CD14-positive monocyte (primary cell): ENCODE data around the gene HNF1B. TPM values are rescaled to one million over a fixed set of nuclear protein-coding genes. Genes with fewer than 3 reads are reported as not detected.
A peak's percentile ranks its signal among the peaks of the same experiment; 100 is the strongest.

Source experiments
- DNase-seq, 3 donors: peaks; one replicate each; pipeline ENCODE4 v3.0.0-alpha.2; 2011 to 2022
- H2AFZ ChIP-seq: 2 replicates; pipeline ENCODE4 v1.6.0; 2012; ENCODE audit warnings: mild to moderate bottlenecking, low read depth, low read length, inconsistent platforms; ENCODE audit not compliant: insufficient read depth, poor library complexity, severe bottlenecking
- H3K27ac ChIP-seq, 2 donors: 1 replicate in 1 of 2; 2 replicates in 1 of 2; pipeline ENCODE4 v1.5.1; 2012 to 2013; ENCODE audit warnings: low read length in 2 of 2, control low read depth in 1 of 2, inconsistent platforms in 1 of 2, low read depth in 1 of 2, mild to moderate bottlenecking in 1 of 2
- H3K27me3 ChIP-seq, 2 donors: one replicate each; pipeline versions ENCODE4 v1.6.0 to v1.6.1; 2011 to 2013; ENCODE audit warnings: low read length in 2 of 2; ENCODE audit not compliant: control insufficient read depth in 2 of 2, insufficient read depth in 2 of 2
- H3K36me3 ChIP-seq, 2 donors: replicated peaks in 1 of 2; 1 replicate in 1 of 2; 2 replicates in 1 of 2; pipeline versions ENCODE4 v1.5.1 to v1.6.1; 2012 to 2013; ENCODE audit warnings: low read length in 2 of 2, control low read depth in 1 of 2, inconsistent platforms in 1 of 2, mild to moderate bottlenecking in 1 of 2; ENCODE audit not compliant: insufficient read depth in 2 of 2, control insufficient read depth in 1 of 2
- H3K4me1 ChIP-seq, 2 donors: 1 replicate in 1 of 2; 2 replicates in 1 of 2; pipeline versions ENCODE4 v1.5.1 to v1.6.1; 2012 to 2013; ENCODE audit warnings: low read length in 2 of 2, control low read depth in 1 of 2, inconsistent platforms in 1 of 2, mild to moderate bottlenecking in 1 of 2, moderate library complexity in 1 of 2; ENCODE audit not compliant: insufficient read depth in 2 of 2, control insufficient read depth in 1 of 2
- H3K4me2 ChIP-seq: replicated peaks from 2 replicates; pipeline ENCODE3; 2012; ENCODE audit warnings: low read length, moderate library complexity, mild to moderate bottlenecking; ENCODE audit not compliant: poor library complexity, severe bottlenecking; ENCODE audit errors: extremely low read depth
- H3K4me3 ChIP-seq, 3 experiments: fragments of 200-600 bp in 1 of 3; sonication (generic) in 1 of 3; replicated peaks in 1 of 3; 1 replicate in 2 of 3; 2 replicates in 1 of 3; pipeline ENCODE4 v1.5.1; 2011 to 2013; ENCODE audit warnings: low read length in 3 of 3, mild to moderate bottlenecking in 3 of 3, control low read depth in 2 of 3, low read depth in 2 of 3, inconsistent platforms in 1 of 3, moderate library complexity in 1 of 3
- H3K79me2 ChIP-seq: 2 replicates; pipeline ENCODE4 v1.6.0; 2012; ENCODE audit warnings: mild to moderate bottlenecking, control low read depth, inconsistent platforms, low read length, moderate library complexity; ENCODE audit not compliant: insufficient read depth
- H3K9ac ChIP-seq: 2 replicates; pipeline ENCODE4 v1.6.0; 2017; ENCODE audit warnings: low read length, mild to moderate bottlenecking; ENCODE audit not compliant: insufficient read depth, poor library complexity, severe bottlenecking
- H3K9me3 ChIP-seq, 2 donors: replicated peaks in 1 of 2; 1 replicate in 1 of 2; 2 replicates in 1 of 2; pipeline versions ENCODE4 v1.5.1 to v1.6.1; 2012 to 2013; ENCODE audit warnings: low read length in 2 of 2, control low read depth in 1 of 2; ENCODE audit not compliant: control insufficient read depth in 1 of 2, insufficient read depth in 1 of 2
- H4K20me1 ChIP-seq: 2 replicates; pipeline ENCODE4 v1.6.0; 2012; ENCODE audit warnings: mild to moderate bottlenecking, low read length, control low read depth, moderate library complexity; ENCODE audit not compliant: insufficient read depth
- H3K27ac Mint-ChIP-seq, 7 donors: one replicate each; pipeline ENCODE4 v1.8.0; 2020; ENCODE audit warnings: mild to moderate bottlenecking in 7 of 7, mixed read lengths in 7 of 7, moderate library complexity in 6 of 7, inconsistent platforms in 2 of 7
- H3K27me3 Mint-ChIP-seq, 3 donors: one replicate each; pipeline ENCODE4 v1.8.0; 2021 to 2022; ENCODE audit warnings: low read depth in 3 of 3, mild to moderate bottlenecking in 3 of 3, mixed read lengths in 3 of 3, moderate library complexity in 3 of 3, inconsistent platforms in 1 of 3
- H3K36me3 Mint-ChIP-seq, 2 donors: one replicate each; pipeline ENCODE4 v1.8.0; 2020; ENCODE audit warnings: mixed read lengths in 2 of 2, inconsistent platforms in 1 of 2, mild to moderate bottlenecking in 1 of 2
- H3K4me1 Mint-ChIP-seq: one replicate; pipeline ENCODE4 v1.8.0; 2020; ENCODE audit warnings: mild to moderate bottlenecking, mixed read lengths
- H3K4me3 Mint-ChIP-seq, 2 donors: one replicate each; pipeline ENCODE4 v1.8.0; 2020; ENCODE audit warnings: mild to moderate bottlenecking in 2 of 2, mixed read lengths in 2 of 2, moderate library complexity in 1 of 2
- H3K9me3 Mint-ChIP-seq, 7 donors: one replicate each; pipeline ENCODE4 v1.8.0; 2020 to 2022; ENCODE audit warnings: mixed read lengths in 7 of 7, mild to moderate bottlenecking in 6 of 7, moderate library complexity in 6 of 7, inconsistent platforms in 2 of 7
- CTCF ChIP-seq: fragments of 200-600 bp; IDR thresholded peaks from one replicate; pipeline ENCODE4 v1.8.0; 2022; ENCODE audit warnings: antibody characterized with exemption, mild to moderate bottlenecking
- WGBS: methylation state at CpG from one replicate; pipeline ENCODE4 v1.1.5; 2013; ENCODE audit warnings: missing lambda C conversion rate; ENCODE audit not compliant: insufficient coverage; 5-methylcytosine and 5-hydroxymethylcytosine counted together
- intact Hi-C, 2 donors: fragments of 100-400 bp; cut with micrococcal nuclease; formaldehyde crosslinking; loops; one replicate each; pipeline versions ENCODE4 v1.15.0 to v1.15.1; 2023
- polyA plus RNA-seq, 3 donors: library from polyadenylated mRNA; depleted of rRNA in 1 of 3; unstranded in 2 of 3; stranded (reverse) in 1 of 3; fragments of 300-500 nt in 2 of 3; fragments of >200 nt in 1 of 3; fragmentation: Illumina TruSeq in 2 of 3; gene quantifications; 1 replicate in 2 of 3; 2 replicates in 1 of 3; pipeline ENCODE4 v1.2.3, GENCODE V29; 2012 to 2021

Gene HNF1B
- polyA plus RNA-seq, 3 donors: not detected

GRCh38 chr17:37651849-37652248 lies 93.0 kb downstream of the HNF1B start:
- H3K27me3 ChIP-seq: peaks cover 24 to 32% of the 10 kb centered on the region in 2 donors
- H3K4me1 Mint-ChIP-seq: no peaks in the 10 kb centered on the region
- H3K27me3 Mint-ChIP-seq: peaks cover 21 to 42% (median 32%) of the 10 kb centered on the region in 3 donors
- H3K4me1 ChIP-seq: no peaks in the 10 kb centered on the region
- H3K27ac ChIP-seq: no peak overlapping the region
- no peaks in the 10 kb centered on the region for H3K79me2 ChIP-seq
- H4K20me1 ChIP-seq: no peaks in the 10 kb centered on the region
- H3K4me3 ChIP-seq: no peak overlapping the region
- DNase-seq: no peak
- no peak for TF ChIP-seq CTCF
- H3K9ac ChIP-seq: no peak overlapping the region
- intact Hi-C loops: no loop called here
- no peaks in the 10 kb centered on the region for H3K36me3 ChIP-seq
- H3K4me3 Mint-ChIP-seq: peak overlapping the region in 1 of 2 donors; percentile 24
- H3K36me3 Mint-ChIP-seq: no peaks in the 10 kb centered on the region
- H3K9me3 ChIP-seq: no peaks in the 10 kb centered on the region
- WGBS: no CpG with 5 or more reads among the region's 2 CpGs
- H3K4me2 ChIP-seq: no peak overlapping the region
- H3K27ac Mint-ChIP-seq: no peak overlapping the region
- no peak overlapping the region for H2AFZ ChIP-seq
- H3K9me3 Mint-ChIP-seq: peaks cover 0 to 1% (median 0%) of the 10 kb centered on the region in 7 donors

- Mint-ChIP-seq H3K27ac (no peak overlapping the region), H3K4me1 (no peaks in the 10 kb centered on the region), H3K36me3 (no peaks in the 10 kb centered on the region), H3K9me3 (peaks cover 0 to 2% (median 0%) of the 10 kb centered on the region in 7 donors), H3K4me3 (no peak overlapping the region), H3K27me3 (peaks cover 30 to 54% (median 39%) of the 10 kb centered on the region in 3 donors)
- peak in 2 of 3 donors; percentile 8 to 16 for DNase-seq
- peak; percentile 24 for TF ChIP-seq CTCF
- Histone ChIP-seq H3K9ac (no peak overlapping the region), H3K27me3 (peaks cover 37 to 44% of the 10 kb centered on the region in 2 donors), H3K4me1 (no peaks in the 10 kb centered on the region), H3K4me2 (no peak overlapping the region), H3K36me3 (no peaks in the 10 kb centered on the region), H3K9me3 (no peaks in the 10 kb centered on the region), H3K27ac (no peak overlapping the region), H2AFZ (no peak overlapping the region), H4K20me1 (no peaks in the 10 kb centered on the region), H3K79me2 (no peaks in the 10 kb centered on the region), H3K4me3 (no peak overlapping the region)
- intact Hi-C loops: no loop called here
- 13% methylated on average over 1 of the region's 6 CpGs for WGBS
Observed at GRCh38 chr17:37650419-37651003, 94.3 kb downstream of the HNF1B start.
